H1 (cell line): ENCODE results near the gene GPX4. TPM values are rescaled to one million over a fixed set of nuclear protein-coding genes. Genes with fewer than 3 reads are reported as not detected.

Source experiments
- CTCF ChIA-PET: fragments of 300-600 bp; sonication (Branson Sonifier 250); formaldehyde crosslinking; loops from one replicate; lab custom pipeline; 2021; ENCODE audit not compliant: partially characterized antibody; lab: Charles Lee
- POLR2A ChIA-PET: fragments of 300-600 bp; sonication (Branson Sonifier 250); formaldehyde crosslinking; loops from one replicate; lab custom pipeline; 2021; ENCODE audit warnings: inconsistent platforms; ENCODE audit not compliant: partially characterized antibody; lab: Charles Lee
- DNase-seq, 2 experiments: peaks; one replicate each; pipeline versions ENCODE4 v3.0.0 to v3.0.0-alpha.2; 2010 to 2022; ENCODE audit warnings: low spot score in 2 of 2, low read depth in 1 of 2, mixed read lengths in 1 of 2
- FAIRE-seq: peaks from 2 replicates; lab custom pipeline; 2011; peaks lifted over from hg19 to GRCh38; lab: Jason Lieb, UNC
- H2AFZ ChIP-seq: 2 replicates; pipeline ENCODE4 v1.8.1; 2012; ENCODE audit warnings: low read length, inconsistent platforms
- H2AK5ac ChIP-seq: 2 replicates; pipeline ENCODE4 v1.6.1; 2013; ENCODE audit warnings: low read depth, low read length
- H2BK120ac ChIP-seq: replicated peaks from 2 replicates; pipeline ENCODE3; 2013; ENCODE audit warnings: low read depth, low read length, inconsistent platforms
- H2BK12ac ChIP-seq: 2 replicates; pipeline ENCODE4 v1.6.1; 2013; ENCODE audit warnings: low read depth, low read length
- H2BK15ac ChIP-seq: 2 replicates; pipeline ENCODE4 v1.6.1; 2013; ENCODE audit warnings: low read length
- H2BK20ac ChIP-seq: 2 replicates; pipeline ENCODE4 v1.6.1; 2013; ENCODE audit warnings: low read length
- H2BK5ac ChIP-seq: 2 replicates; pipeline ENCODE4 v1.6.1; 2013; ENCODE audit warnings: low read depth, low read length
- H3K14ac ChIP-seq: 2 replicates; pipeline ENCODE4 v1.6.1; 2013; ENCODE audit warnings: inconsistent platforms; ENCODE audit not compliant: insufficient read length
- H3K18ac ChIP-seq: 2 replicates; pipeline ENCODE4 v1.6.1; 2013; ENCODE audit warnings: low read length; ENCODE audit errors: extremely low read depth
- H3K23ac ChIP-seq: 2 replicates; pipeline ENCODE4 v1.6.1; 2013; ENCODE audit warnings: inconsistent platforms; ENCODE audit not compliant: insufficient read length
- H3K23me2 ChIP-seq: 2 replicates; pipeline ENCODE4 v1.6.1; 2013; ENCODE audit warnings: low read depth, low read length
- H3K27ac ChIP-seq: 2 replicates; pipeline ENCODE4 v1.6.1; 2011; ENCODE audit warnings: low read depth, low read length, inconsistent platforms
- H3K27me3 ChIP-seq, 4 experiments: replicated peaks in 1 of 4; 1 replicate in 1 of 4; 2 replicates in 3 of 4; pipeline versions ENCODE4 v1.6.1 to v1.8.1; 2011 to 2013; ENCODE audit warnings: low read length in 3 of 4, mild to moderate bottlenecking in 3 of 4, inconsistent platforms in 2 of 4, mixed read lengths in 2 of 4, moderate library complexity in 1 of 4; ENCODE audit not compliant: control insufficient read depth in 3 of 4, insufficient read depth in 3 of 4; ENCODE audit errors: extremely low read depth in 1 of 4
- H3K36me3 ChIP-seq, 4 experiments: 2 replicates each; pipeline versions ENCODE4 v1.6.1 to v1.8.1; 2011 to 2013; ENCODE audit warnings: mild to moderate bottlenecking in 4 of 4, low read length in 3 of 4, moderate library complexity in 2 of 4, control low read depth in 1 of 4, inconsistent platforms in 1 of 4; ENCODE audit not compliant: insufficient read depth in 4 of 4, control insufficient read depth in 2 of 4
- H3K4ac ChIP-seq: replicated peaks from 2 replicates; pipeline ENCODE3; 2013; ENCODE audit warnings: low read length, low read depth, mixed read lengths, inconsistent platforms; ENCODE audit not compliant: insufficient read length
- H3K4me1 ChIP-seq, 4 experiments: replicated peaks in 1 of 4; 1 replicate in 1 of 4; 2 replicates in 3 of 4; pipeline versions ENCODE4 v1.6.1 to v1.8.1; 2011 to 2013; ENCODE audit warnings: low read length in 3 of 4, inconsistent platforms in 2 of 4, mixed read lengths in 1 of 4; ENCODE audit not compliant: insufficient read depth in 4 of 4, control insufficient read depth in 3 of 4
- H3K4me2 ChIP-seq, 2 experiments: 2 replicates each; pipeline versions ENCODE4 v1.6.1 to v1.8.1; 2011 to 2013; ENCODE audit warnings: low read depth in 2 of 2, low read length in 2 of 2, control low read depth in 1 of 2, inconsistent platforms in 1 of 2, mild to moderate bottlenecking in 1 of 2; ENCODE audit not compliant: insufficient read depth in 1 of 2
- H3K4me3 ChIP-seq, 4 experiments: fragments of 200-600, 300-600 bp in 1 of 4; sonication (generic), shearing (Covaris generic), sonication (Bioruptor Twin) in 1 of 4; 2 replicates each; pipeline versions ENCODE4 v1.5.1 to v1.8.1; 2011 to 2016; ENCODE audit warnings: low read length in 4 of 4, low read depth in 3 of 4, control low read depth in 2 of 4, inconsistent platforms in 2 of 4, mild to moderate bottlenecking in 2 of 4, mixed read lengths in 1 of 4, moderate library complexity in 1 of 4; ENCODE audit not compliant: insufficient read depth in 2 of 4; ENCODE audit errors: extremely low read depth in 1 of 4
- H3K56ac ChIP-seq: replicated peaks from 2 replicates; pipeline ENCODE3; 2013; ENCODE audit warnings: low read depth, mild to moderate bottlenecking, mixed read lengths, low read length, inconsistent platforms; ENCODE audit not compliant: insufficient read length
- H3K79me1 ChIP-seq: 2 replicates; pipeline ENCODE4 v1.6.1; 2013; ENCODE audit warnings: low read depth, low read length, control low read depth
- H3K79me2 ChIP-seq, 2 experiments: 2 replicates each; pipeline versions ENCODE4 v1.6.1 to v1.8.1; 2012 to 2013; ENCODE audit warnings: low read length in 2 of 2, mild to moderate bottlenecking in 2 of 2, inconsistent platforms in 1 of 2; ENCODE audit not compliant: insufficient read depth in 2 of 2, control insufficient read depth in 1 of 2
- H3K9ac ChIP-seq, 4 experiments: replicated peaks in 1 of 4; 1 replicate in 1 of 4; 2 replicates in 3 of 4; pipeline versions ENCODE4 v1.6.1 to v1.8.1; 2011 to 2013; ENCODE audit warnings: low read depth in 3 of 4, low read length in 3 of 4, control low read depth in 2 of 4, mild to moderate bottlenecking in 2 of 4, moderate library complexity in 2 of 4, inconsistent platforms in 1 of 4; ENCODE audit errors: extremely low read depth in 1 of 4
- H3K9me3 ChIP-seq, 2 experiments: 2 replicates each; pipeline versions ENCODE4 v1.6.1 to v1.8.1; 2012 to 2013; ENCODE audit warnings: mild to moderate bottlenecking in 2 of 2, moderate library complexity in 2 of 2, control low read depth in 1 of 2, inconsistent platforms in 1 of 2, low read depth in 1 of 2, low read length in 1 of 2, mixed read lengths in 1 of 2; ENCODE audit not compliant: insufficient read depth in 2 of 2
- H4K20me1 ChIP-seq, 2 experiments: replicated peaks in 1 of 2; 2 replicates each; pipeline versions ENCODE3 to v1.8.1; 2011 to 2013; ENCODE audit warnings: inconsistent platforms in 2 of 2, low read length in 2 of 2, mild to moderate bottlenecking in 1 of 2; ENCODE audit not compliant: insufficient read depth in 2 of 2, control insufficient read depth in 1 of 2
- H4K5ac ChIP-seq: 2 replicates; pipeline ENCODE4 v1.6.1; 2013; ENCODE audit warnings: low read length, low read depth, mixed read lengths, inconsistent platforms; ENCODE audit not compliant: insufficient read length
- H4K8ac ChIP-seq: 2 replicates; pipeline ENCODE4 v1.8.0; 2013; ENCODE audit warnings: mild to moderate bottlenecking, moderate library complexity, low read length, inconsistent platforms; ENCODE audit not compliant: insufficient read depth; ENCODE audit errors: extremely low read depth
- H4K91ac ChIP-seq: replicated peaks from 2 replicates; pipeline ENCODE3; 2013; ENCODE audit warnings: low read length, mixed read lengths, inconsistent platforms; ENCODE audit not compliant: insufficient read length
- CBX8 ChIP-seq: fragments of 300-800, 300-1000 bp; sonication (generic); IDR thresholded peaks from 2 replicates; pipeline ENCODE4 v1.7.1; 2016; ENCODE audit warnings: low read depth, low read length, borderline replicate concordance
- CREB1 ChIP-seq: IDR thresholded peaks from 2 replicates; pipeline ENCODE4 v1.6.1; 2012; ENCODE audit warnings: inconsistent platforms
- CTBP2 ChIP-seq: IDR thresholded peaks from 2 replicates; pipeline ENCODE4 v1.7.0; 2011; ENCODE audit warnings: borderline replicate concordance, mild to moderate bottlenecking, moderate library complexity, mixed read lengths, low read length; ENCODE audit not compliant: insufficient read depth, insufficient read length
- GABPA ChIP-seq: IDR thresholded peaks from 2 replicates; pipeline ENCODE4 v1.6.1; 2011; ENCODE audit warnings: mild to moderate bottlenecking, low read length, moderate library complexity, borderline replicate concordance; ENCODE audit not compliant: insufficient read depth
- HDAC2 ChIP-seq, 2 experiments: fragments of 300-600 bp in 1 of 2; sonication (generic) in 1 of 2; IDR thresholded peaks; 2 replicates each; pipeline ENCODE4 v1.6.1; 2011 to 2012; ENCODE audit warnings: low read depth in 2 of 2, low read length in 2 of 2, mild to moderate bottlenecking in 2 of 2, moderate library complexity in 2 of 2, borderline replicate concordance in 1 of 2, inconsistent platforms in 1 of 2
- KDM4A ChIP-seq: IDR thresholded peaks from one replicate; pipeline ENCODE4 v1.7.1; 2012; ENCODE audit warnings: low read depth, mild to moderate bottlenecking, moderate library complexity, low read length, inconsistent platforms; ENCODE audit not compliant: severe bottlenecking
- PHF8 ChIP-seq: fragments of 200-600 bp; sonication (generic); conservative IDR thresholded peaks from 2 replicates; pipeline ENCODE4 v1.7.1; 2012; ENCODE audit warnings: low read depth, mild to moderate bottlenecking, inconsistent platforms, low read length, moderate library complexity
- SIX5 ChIP-seq: IDR thresholded peaks from 2 replicates; pipeline ENCODE4 v1.6.1; 2011; ENCODE audit warnings: mild to moderate bottlenecking, low read depth, low read length
- TCF12 ChIP-seq: IDR thresholded peaks from 2 replicates; pipeline ENCODE4 v1.6.1; 2011; ENCODE audit warnings: low read depth, mild to moderate bottlenecking, low read length
- WGBS, 2 experiments: shearing (Covaris generic) in 1 of 2; methylation state at CpG; one replicate each; pipeline versions ENCODE4 v1.1.6 to v1.1.7; 2013 to 2015; ENCODE audit warnings: low lambda C conversion rate in 2 of 2, mixed read lengths in 2 of 2, inconsistent platforms in 1 of 2, low coverage in 1 of 2, missing lambda C conversion rate in 1 of 2; ENCODE audit not compliant: insufficient replicate concordance in 2 of 2, insufficient coverage in 1 of 2, insufficient read length in 1 of 2; ENCODE audit errors: extremely low coverage in 1 of 2, missing lambda C conversion rate in 1 of 2; 5-methylcytosine and 5-hydroxymethylcytosine counted together
- polyA plus RNA-seq, 7 experiments: library from polyadenylated mRNA; depleted of rRNA in 3 of 7; stranded (reverse) in 5 of 7; unstranded in 2 of 7; fragments of >200 nt in 5 of 7; fragments of 200-250 nt in 2 of 7; gene quantifications; 1 replicate in 5 of 7; 2 replicates in 1 of 7; 4 replicates in 1 of 7; pipeline versions ENCODE4 v1.2.1 to v1.2.3, GENCODE V29; 2011 to 2013; ENCODE audit warnings: missing spikeins in 2 of 7, mixed read lengths in 2 of 7
- total RNA-seq: library from RNA; stranded (reverse); fragmentation: NEBNext Ultra II Directional; extraction: Animal tissue kit (Norgen Biotek cat#: 25700); gene quantifications from 2 replicates; pipeline ENCODE4 v1.2.1, GENCODE V29; 2021
- TF ChIP-seq, protein P1 (sequence below), 3 experiments: IDR thresholded peaks; 1 replicate in 2 of 3; 2 replicates in 1 of 3; pipeline versions ENCODE4 v1.5.1 to v1.6.1; 2011; ENCODE audit warnings: low read length in 3 of 3, mild to moderate bottlenecking in 3 of 3, inconsistent platforms in 2 of 3, low read depth in 1 of 3, moderate library complexity in 1 of 3; ENCODE audit not compliant: insufficient read depth in 1 of 3; ENCODE audit errors: control extremely low read depth in 1 of 3

The GPX4 gene
- total and polyA plus RNA-seq, 2 of the 8 experiments (the other 6 are each of a cell fraction or from before 2014, with no cell fraction given), result 342 to 693 TPM

DNA sequence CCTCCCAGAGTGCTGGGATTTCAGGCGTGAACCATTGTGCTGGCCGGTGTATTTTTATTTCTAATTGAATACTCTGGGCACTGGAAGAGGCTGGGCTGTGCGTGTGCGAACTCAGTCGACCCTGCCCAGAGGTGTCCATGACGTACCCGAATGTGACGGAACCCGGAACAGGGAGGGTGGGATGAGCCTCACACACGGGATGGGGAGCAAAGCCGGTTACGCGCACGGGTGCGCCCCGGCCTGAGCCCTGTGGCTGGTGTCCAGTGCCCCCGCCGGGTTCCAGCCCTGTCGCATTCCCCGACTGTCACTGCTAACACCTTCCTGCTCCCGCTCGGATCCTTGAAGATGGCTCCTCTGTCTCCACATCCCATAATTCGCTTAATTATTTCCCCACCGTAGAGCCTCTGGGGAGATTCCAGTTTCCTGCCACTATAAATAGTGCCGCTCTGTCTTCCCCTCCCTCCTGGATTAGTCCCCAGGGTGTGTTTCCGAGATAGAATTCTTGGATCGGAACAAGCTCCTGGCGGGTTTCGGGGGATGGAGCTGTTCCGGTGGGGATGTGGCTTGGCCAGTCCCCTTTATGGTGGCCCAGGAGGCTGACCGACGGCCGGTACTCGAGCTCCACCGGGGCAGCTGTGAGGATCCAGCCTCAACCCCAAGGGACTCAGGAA lies 48.3 kb downstream of the GPX4 start:
- no peak overlapping the region for H3K4me2 ChIP-seq
- no peak overlapping the region for H3K23ac ChIP-seq
- H3K14ac ChIP-seq, result no peak overlapping the region
- ChIA-PET CTCF (interaction anchor here (1.1 kb wide), 1 partner anchor 70 kb away, joined by 3 read pairs; no protein-coding TSS in a partner anchor), POLR2A (no interaction called here)
- H4K8ac ChIP-seq, result no peak overlapping the region
- no peak overlapping the region for H2BK120ac ChIP-seq
- no peak overlapping the region for H3K9ac ChIP-seq
- no peak overlapping the region for H2AK5ac ChIP-seq
- no peak overlapping the region for H4K91ac ChIP-seq
- no peak overlapping the region for H2BK12ac ChIP-seq
- no peaks in the 10 kb centered on the region for H3K23me2 ChIP-seq
- no peak overlapping the region for H3K18ac ChIP-seq
- H3K4ac ChIP-seq, result no peak overlapping the region
- FAIRE-seq, result no peak
- no peak overlapping the region for H3K56ac ChIP-seq
- H3K79me2 ChIP-seq, result peaks cover 0 to 4% of the 10 kb centered on the region in 2 experiments; a peak in 1 of 4 replicates
- H3K79me1 ChIP-seq, result peaks cover 9% of the 10 kb centered on the region
- no peaks in the 10 kb centered on the region for H3K27me3 ChIP-seq
- H3K27ac ChIP-seq, result no peak overlapping the region
- peaks cover 0 to 6% (median 3%) of the 10 kb centered on the region in 4 experiments; a peak in 4 of 7 replicates for H3K4me1 ChIP-seq
- no peak overlapping the region for H2BK20ac ChIP-seq
- 95% methylated on average over 31 of the region's 35 CpGs; no CpG with 5 or more reads in 1 of the 2 experiments for WGBS, 2 experiments
- H4K5ac ChIP-seq, result no peak overlapping the region
- no peak overlapping the region for H3K4me3 ChIP-seq
- peaks cover 0 to 13% of the 10 kb centered on the region in 2 experiments for H4K20me1 ChIP-seq
- H3K9me3 ChIP-seq, result no peaks in the 10 kb centered on the region
- peaks cover 0 to 13% (median 0%) of the 10 kb centered on the region in 4 experiments; a peak in 1 of 8 replicates for H3K36me3 ChIP-seq
- H2BK5ac ChIP-seq, result no peak overlapping the region
- H2AFZ ChIP-seq, result no peak overlapping the region
- H2BK15ac ChIP-seq, result no peak overlapping the region
- DNase-seq, result no peak
- TF ChIP-seq SIX5, result no peak
- TF ChIP-seq, protein P1, sequence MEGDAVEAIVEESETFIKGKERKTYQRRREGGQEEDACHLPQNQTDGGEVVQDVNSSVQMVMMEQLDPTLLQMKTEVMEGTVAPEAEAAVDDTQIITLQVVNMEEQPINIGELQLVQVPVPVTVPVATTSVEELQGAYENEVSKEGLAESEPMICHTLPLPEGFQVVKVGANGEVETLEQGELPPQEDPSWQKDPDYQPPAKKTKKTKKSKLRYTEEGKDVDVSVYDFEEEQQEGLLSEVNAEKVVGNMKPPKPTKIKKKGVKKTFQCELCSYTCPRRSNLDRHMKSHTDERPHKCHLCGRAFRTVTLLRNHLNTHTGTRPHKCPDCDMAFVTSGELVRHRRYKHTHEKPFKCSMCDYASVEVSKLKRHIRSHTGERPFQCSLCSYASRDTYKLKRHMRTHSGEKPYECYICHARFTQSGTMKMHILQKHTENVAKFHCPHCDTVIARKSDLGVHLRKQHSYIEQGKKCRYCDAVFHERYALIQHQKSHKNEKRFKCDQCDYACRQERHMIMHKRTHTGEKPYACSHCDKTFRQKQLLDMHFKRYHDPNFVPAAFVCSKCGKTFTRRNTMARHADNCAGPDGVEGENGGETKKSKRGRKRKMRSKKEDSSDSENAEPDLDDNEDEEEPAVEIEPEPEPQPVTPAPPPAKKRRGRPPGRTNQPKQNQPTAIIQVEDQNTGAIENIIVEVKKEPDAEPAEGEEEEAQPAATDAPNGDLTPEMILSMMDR (IDR thresholded peaks at IDR 0.05; ENCODE audit: control extremely low read depth in 1 of 3, insufficient read depth in 1 of 3, low read depth in 1 of 3, low read length in 3 of 3), result no peak
- no peak for TF ChIP-seq CBX8
- no peak for TF ChIP-seq KDM4A
- no peak for TF ChIP-seq PHF8
- no peak for TF ChIP-seq TCF12
- TF ChIP-seq CREB1, result no peak
- TF ChIP-seq GABPA, result no peak
- TF ChIP-seq CTBP2, result no peak
- TF ChIP-seq HDAC2 (IDR thresholded peaks at IDR 0.05; ENCODE audit: borderline replicate concordance in 1 of 2, low read depth in 2 of 2, low read length in 2 of 2), result no peak
